Measurements from ENCODE around the gene SPOCK3. TPM values are rescaled to one million over a fixed set of nuclear protein-coding genes. Genes with fewer than 3 reads are reported as not detected.

SPOCK3 gene
- total RNA-seq, 4 donors from 2014 or later = not detected

DNA sequence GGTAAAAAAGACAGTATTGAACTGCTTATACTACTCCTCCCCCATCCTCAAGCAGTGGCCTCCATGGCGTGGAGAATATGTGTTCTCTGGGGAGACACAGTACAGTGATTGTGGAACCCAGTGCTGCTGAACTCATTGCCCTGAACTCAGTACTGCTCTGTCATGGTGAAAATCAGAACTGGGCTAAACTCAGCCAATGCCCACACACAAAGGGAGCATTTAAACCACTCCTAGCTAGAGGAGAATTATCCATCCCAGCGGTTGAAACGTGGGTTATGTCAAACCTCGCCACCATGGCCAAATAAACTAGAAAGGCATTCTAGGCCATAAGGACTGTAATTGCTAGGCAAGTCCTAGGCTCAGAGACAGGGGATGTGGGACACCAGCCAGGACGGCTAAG is 131.8 kb downstream of the SPOCK3 start:
- TF ChIP-seq, protein P1, sequence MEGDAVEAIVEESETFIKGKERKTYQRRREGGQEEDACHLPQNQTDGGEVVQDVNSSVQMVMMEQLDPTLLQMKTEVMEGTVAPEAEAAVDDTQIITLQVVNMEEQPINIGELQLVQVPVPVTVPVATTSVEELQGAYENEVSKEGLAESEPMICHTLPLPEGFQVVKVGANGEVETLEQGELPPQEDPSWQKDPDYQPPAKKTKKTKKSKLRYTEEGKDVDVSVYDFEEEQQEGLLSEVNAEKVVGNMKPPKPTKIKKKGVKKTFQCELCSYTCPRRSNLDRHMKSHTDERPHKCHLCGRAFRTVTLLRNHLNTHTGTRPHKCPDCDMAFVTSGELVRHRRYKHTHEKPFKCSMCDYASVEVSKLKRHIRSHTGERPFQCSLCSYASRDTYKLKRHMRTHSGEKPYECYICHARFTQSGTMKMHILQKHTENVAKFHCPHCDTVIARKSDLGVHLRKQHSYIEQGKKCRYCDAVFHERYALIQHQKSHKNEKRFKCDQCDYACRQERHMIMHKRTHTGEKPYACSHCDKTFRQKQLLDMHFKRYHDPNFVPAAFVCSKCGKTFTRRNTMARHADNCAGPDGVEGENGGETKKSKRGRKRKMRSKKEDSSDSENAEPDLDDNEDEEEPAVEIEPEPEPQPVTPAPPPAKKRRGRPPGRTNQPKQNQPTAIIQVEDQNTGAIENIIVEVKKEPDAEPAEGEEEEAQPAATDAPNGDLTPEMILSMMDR (IDR thresholded peaks at IDR 0.05; ENCODE audit: low read depth) = no peak

DNA sequence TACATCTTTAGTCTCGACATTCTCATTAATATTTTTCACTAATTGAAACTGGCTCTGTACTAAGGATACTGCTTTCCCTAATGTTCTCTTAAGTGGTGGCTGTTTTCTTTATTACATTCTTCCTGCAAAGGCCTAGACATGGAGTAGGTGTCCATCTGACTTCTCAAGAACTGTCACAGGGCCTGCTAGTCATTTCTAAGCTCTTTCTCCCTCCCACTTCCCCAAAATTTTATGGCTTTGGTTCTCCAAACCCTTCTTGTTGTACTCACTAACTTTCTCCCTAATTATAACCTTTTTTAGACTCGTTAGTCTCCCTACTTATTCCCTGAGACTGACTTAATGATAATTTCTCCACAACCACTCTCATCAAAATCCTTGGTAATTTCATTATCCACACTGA is 133.3 kb downstream of the SPOCK3 start:
- TF ChIP-seq, protein P1 (IDR thresholded peaks at IDR 0.05; ENCODE audit: low read depth) = no peak

DNA sequence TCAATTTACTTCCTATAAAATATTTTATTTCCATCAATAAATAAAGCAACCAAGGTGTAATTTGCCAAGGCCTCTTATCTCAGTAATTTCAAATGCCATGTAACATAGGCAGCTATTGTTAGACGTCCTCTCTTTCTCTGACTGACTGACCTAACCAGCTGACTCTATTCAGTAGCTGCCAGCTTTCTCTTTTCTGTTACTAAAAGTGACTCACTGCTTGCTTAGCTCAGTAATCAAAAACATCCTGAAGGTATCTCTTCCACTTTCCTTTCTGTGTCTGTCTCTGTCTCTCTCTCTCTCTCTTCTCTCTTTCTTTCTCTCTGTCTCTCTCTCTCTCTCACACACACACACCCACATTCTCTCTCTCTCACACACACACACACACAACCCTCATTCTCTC is 134.2 kb downstream of the SPOCK3 start:
- TF ChIP-seq, protein P1 (IDR thresholded peaks at IDR 0.05; ENCODE audit: low read depth) = no peak

DNA sequence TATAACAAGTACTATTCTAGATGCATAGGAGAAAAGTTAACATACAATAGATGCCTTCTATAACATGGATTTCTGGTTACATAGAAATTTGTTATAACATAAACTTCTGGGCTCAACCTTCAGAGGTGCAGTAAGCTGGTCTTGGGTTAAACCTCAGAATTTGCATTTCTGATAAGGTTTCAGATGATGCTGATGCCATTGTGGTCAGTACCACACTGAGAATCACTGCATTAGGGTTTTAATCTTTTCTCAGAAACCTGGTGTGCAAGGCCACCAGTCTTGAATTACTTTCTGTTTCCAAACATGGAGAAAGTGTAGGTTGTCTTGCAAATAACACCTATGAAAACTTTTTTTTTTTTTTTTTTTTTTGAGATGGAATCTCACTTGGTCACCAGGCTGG is 146.2 kb downstream of the SPOCK3 start:
- TF ChIP-seq, protein P1 (IDR thresholded peaks at IDR 0.05; ENCODE audit: low read depth) = no peak

DNA sequence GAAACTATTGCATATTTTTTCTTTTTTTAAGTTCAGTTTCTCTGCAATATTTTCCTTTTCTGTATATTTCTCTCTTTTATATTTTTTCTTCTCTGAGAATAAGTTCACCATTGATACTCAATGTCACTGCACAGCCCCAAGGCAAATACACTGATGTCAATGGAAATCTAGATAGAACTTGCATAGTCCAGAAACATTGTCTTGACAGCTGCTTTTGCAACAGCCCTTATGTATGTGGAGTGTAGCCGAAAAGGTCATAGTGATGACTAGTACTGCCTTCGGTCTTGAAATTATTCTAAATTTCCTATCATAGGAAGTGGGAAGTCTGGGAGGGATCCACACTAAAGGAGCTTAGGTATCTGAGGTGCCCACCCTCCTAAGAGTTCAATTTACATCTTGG is 150.0 kb downstream of the SPOCK3 start:
- TF ChIP-seq, protein P1 (IDR thresholded peaks at IDR 0.05; ENCODE audit: low read depth) = no peak

DNA sequence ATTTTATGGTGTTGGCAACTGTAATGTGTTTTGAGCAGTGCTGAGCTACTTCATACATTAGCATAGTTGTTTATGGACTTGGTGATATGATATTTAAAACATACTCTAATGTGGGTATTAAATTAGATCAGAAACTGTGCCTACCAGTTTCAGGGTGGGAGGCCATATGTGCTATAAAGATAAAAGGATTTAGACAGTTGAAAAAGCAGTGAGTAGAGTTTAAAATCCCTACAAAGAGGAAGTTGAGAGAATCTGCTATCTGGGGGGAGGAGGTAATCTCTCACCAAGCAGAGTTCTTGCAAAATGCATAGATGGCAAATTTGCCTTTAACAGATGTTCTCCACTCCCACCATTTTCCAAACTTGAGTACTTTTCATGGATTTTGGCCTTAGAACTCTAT is 154.5 kb downstream of the SPOCK3 start:
- TF ChIP-seq, protein P1 (IDR thresholded peaks at IDR 0.05; ENCODE audit: low read depth) = no peak

DNA sequence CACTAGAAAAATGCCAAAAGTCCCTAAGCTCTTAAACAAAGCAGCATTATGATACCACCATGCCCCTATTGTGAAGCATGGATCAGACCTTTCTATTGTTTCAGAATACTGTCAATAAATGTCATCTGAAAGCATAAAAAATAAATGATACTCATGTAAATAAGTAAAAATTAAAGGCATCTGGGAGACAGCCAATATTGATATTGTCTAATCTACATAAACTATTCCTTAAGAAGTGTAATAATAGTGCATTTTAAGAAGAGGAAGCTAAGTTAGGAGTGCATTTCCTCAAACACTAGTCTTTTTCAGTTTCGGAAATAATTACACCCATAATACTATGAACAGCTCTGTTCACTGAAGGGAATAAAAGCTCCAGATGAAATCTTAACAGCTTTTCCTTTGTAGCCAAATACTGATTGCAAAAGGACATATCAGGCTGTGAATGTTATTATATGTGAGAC is 181.6 kb downstream of the SPOCK3 start:
- TF ChIP-seq, protein P1 (IDR thresholded peaks at IDR 0.05; ENCODE audit: low read depth) = no peak

All from subcutaneous adipose tissue (tissue), 4 donors.